Measurements from ENCODE around the gene ZNF107. TPM values are rescaled to one million over a fixed set of nuclear protein-coding genes. Genes with fewer than 3 reads are reported as not detected.

The ZNF107 gene
- total RNA-seq = 10 to 100 TPM; 10.2 to 12.9 (median 10.5) TPM

GRCh38 chr7:64665980-64666662 is at the start of gene ZNF107:
TSS of gene ZNF107 (plus strand) at chr7:64666133. CDS start at chr7:64666283, 150 bp downstream.
- H3K4me3 Mint-ChIP-seq = peak within 1 kb of the TSS; percentile 97

DNA sequence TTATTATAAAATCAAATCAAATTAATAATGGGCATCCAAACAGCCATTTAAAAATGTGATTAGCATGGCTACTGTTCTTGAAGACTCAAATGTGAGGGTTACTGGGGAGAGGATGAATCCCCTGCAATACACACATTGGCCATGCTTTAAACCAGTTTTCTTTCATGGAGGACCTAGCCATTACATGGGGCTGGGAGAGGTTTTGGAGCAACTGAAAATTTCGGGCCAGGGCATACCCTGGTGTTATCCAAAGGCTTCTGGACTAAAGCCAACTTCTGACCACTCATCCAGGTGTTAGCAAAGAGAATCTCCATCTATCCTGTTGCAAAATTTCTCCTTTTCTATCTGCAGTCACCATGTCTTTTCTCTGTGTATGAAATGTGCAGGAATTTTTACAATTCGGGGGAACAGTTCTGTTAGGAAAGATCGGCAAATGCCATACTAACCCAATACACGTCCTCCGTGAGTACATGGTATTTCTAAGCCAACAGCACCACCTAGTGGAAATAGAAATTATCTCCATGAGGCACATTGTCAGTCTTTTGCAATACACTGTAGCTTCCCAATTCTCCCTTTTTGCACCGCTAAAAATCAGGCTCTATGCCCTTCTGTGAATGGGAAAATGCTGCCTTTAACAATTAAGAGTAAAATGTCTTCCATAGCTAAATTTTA is 47.0 kb upstream of the ZNF107 start:
- Mint-ChIP-seq H3K4me3 (no peak overlapping the region), H3K9me3 (peaks cover 11% of the 10 kb centered on the region), H3K4me1 (ENCODE audit: low read depth) (peaks cover 1% of the 10 kb centered on the region), H3K36me3 (ENCODE audit: insufficient read depth) (no peaks in the 10 kb centered on the region), H3K27me3 (ENCODE audit: low read depth) (no peaks in the 10 kb centered on the region)
- DNase-seq (no peak), ATAC-seq (no peak)

More at GRCh38 chr7:64665980-64666662, at the start of gene ZNF107:
- no peaks in the 10 kb centered on the region for H3K27me3 Mint-ChIP-seq (ENCODE audit: low read depth)
- peaks cover 52% of the 10 kb centered on the region for H3K4me1 Mint-ChIP-seq (ENCODE audit: low read depth)
- DNase-seq (peak; percentile 73), ATAC-seq (peak; percentile 99)
- peaks cover 19% of the 10 kb centered on the region for H3K36me3 Mint-ChIP-seq (ENCODE audit: insufficient read depth)
- H3K9me3 Mint-ChIP-seq = peaks cover 6% of the 10 kb centered on the region

DNA sequence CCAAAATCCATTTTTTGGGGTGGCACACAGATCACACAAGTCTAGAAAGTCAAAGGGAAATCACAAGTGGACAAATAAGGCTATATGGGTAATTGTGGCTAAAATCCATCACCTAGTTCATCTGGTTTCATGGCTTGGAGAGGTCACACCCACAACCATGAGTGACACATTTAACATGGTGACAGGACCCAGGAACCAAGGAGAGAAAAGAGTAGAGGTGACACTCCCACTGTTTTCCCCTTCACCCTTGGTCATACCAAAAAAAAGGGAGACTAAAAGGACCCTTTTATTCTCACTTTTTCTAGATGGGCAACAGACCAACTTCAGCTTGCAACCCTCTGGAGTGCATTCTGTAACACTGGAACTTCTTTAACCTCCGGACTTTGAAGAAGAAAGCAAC is 46.2 kb upstream of the ZNF107 start:
- Mint-ChIP-seq H3K9me3 (peaks cover 11% of the 10 kb centered on the region), H3K4me3 (no peak overlapping the region), H3K27me3 (ENCODE audit: low read depth) (no peaks in the 10 kb centered on the region), H3K4me1 (ENCODE audit: low read depth) (peaks cover 1% of the 10 kb centered on the region), H3K36me3 (ENCODE audit: insufficient read depth) (no peaks in the 10 kb centered on the region)
- ATAC-seq (no peak), DNase-seq (no peak)

GRCh38 chr7:64621656-64622055 is 44.3 kb upstream of the ZNF107 start:
- H3K36me3 Mint-ChIP-seq (ENCODE audit: insufficient read depth) = no peaks in the 10 kb centered on the region
- ATAC-seq (no peak), DNase-seq (no peak)
- H3K9me3 Mint-ChIP-seq = peaks cover 11% of the 10 kb centered on the region
- H3K27me3 Mint-ChIP-seq (ENCODE audit: low read depth) = no peaks in the 10 kb centered on the region
- no peak overlapping the region for H3K4me3 Mint-ChIP-seq
- H3K4me1 Mint-ChIP-seq (ENCODE audit: low read depth) = peaks cover 3% of the 10 kb centered on the region

DNA sequence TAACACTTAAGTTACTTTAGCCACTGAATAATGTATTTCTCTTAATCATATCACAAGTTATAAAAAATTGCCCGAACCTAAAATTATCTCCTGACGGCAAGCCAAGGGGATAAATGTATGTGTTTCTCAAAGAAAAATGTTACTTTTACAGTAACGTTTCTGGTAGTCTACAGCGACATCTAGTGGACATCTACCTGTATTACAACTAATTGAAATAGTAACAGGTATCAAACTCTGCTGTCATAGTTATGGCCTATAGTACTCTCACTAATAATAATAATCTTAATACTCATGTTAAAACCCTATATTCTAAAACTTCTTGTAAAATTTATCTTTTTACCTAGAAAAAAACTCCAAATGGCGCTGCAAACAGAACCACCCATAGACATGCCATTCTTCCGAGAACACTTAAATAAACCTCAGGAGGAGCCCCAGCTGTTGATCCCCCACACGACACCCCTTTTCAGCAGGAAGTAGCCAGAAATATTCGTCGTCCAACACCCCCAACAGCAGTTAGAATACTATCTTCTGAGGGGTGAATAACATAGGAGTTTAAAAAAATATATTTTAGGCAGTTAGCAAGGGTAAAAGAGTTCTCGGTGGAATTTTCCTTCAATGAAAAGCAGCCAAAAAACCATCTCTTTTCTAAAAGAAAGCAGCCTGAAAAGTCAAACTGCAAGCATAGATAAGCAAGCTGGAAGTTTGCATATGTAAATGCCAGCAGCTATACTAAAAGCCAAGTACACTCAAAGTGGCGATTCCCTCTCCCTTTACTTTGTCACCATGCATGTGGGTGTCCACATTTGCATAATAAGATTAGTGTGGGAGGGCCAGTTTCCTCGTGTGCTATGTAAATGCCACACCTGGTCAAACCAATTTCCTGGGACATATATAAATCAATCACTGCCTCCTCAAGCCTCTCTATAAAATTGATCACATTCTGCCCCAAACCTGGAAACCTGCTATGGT is 40.5 kb upstream of the ZNF107 start:
- Mint-ChIP-seq H3K36me3 (ENCODE audit: insufficient read depth) (no peaks in the 10 kb centered on the region), H3K9me3 (peaks cover 3% of the 10 kb centered on the region), H3K27me3 (ENCODE audit: low read depth) (no peaks in the 10 kb centered on the region), H3K4me3 (no peak overlapping the region), H3K4me1 (ENCODE audit: low read depth) (peaks cover 1% of the 10 kb centered on the region)
- no peak for DNase-seq
- peak in 1 of 2 donors; percentile 7 for ATAC-seq

- DNase-seq (no peak), ATAC-seq (peak; percentile 50 to 61)
- Mint-ChIP-seq H3K27me3 (ENCODE audit: low read depth) (no peaks in the 10 kb centered on the region), H3K9me3 (peaks cover 3% of the 10 kb centered on the region), H3K4me1 (ENCODE audit: low read depth) (peaks cover 1% of the 10 kb centered on the region), H3K4me3 (no peak overlapping the region), H3K36me3 (ENCODE audit: insufficient read depth) (no peaks in the 10 kb centered on the region)
These were observed 39.9 kb upstream of the ZNF107 start for GRCh38 chr7:64626083-64626469.

- no peaks in the 10 kb centered on the region for H3K27me3 Mint-ChIP-seq (ENCODE audit: low read depth)
- H3K4me1 Mint-ChIP-seq (ENCODE audit: low read depth) = peaks cover 1% of the 10 kb centered on the region
- H3K36me3 Mint-ChIP-seq (ENCODE audit: insufficient read depth) = no peaks in the 10 kb centered on the region
These were observed 39.4 kb upstream of the ZNF107 start for GRCh38 chr7:64626557-64626956.

DNA sequence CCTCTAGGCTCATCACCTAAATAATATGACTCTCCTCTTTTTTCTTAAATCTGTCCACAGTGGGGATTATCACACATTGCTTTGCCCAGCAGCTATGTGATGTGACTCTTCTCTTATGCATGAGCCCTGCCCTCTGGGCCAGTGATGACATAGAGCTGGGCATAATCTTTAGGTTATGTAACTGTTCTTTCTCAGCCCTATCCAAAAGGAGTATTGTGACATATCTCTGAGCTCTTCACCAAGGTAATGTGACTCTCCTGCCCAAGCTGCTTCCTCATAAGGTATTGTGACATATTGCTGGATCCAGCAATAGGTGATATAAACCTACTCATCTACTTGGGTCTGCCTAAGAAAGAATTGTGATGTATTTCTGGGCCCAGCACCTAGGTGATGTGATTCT is 37.7 kb upstream of the ZNF107 start:
- ATAC-seq = no peak
- no peak for DNase-seq
- no peak overlapping the region for H3K4me3 Mint-ChIP-seq
- no peaks in the 10 kb centered on the region for H3K27me3 Mint-ChIP-seq (ENCODE audit: low read depth)
- H3K36me3 Mint-ChIP-seq (ENCODE audit: insufficient read depth) = no peaks in the 10 kb centered on the region
- H3K4me1 Mint-ChIP-seq (ENCODE audit: low read depth) = peaks cover 1% of the 10 kb centered on the region
- no peaks in the 10 kb centered on the region for H3K9me3 Mint-ChIP-seq

More at GRCh38 chr7:64626557-64626956, 39.4 kb upstream of the ZNF107 start:
- ATAC-seq (no peak), DNase-seq (no peak)
- no peak overlapping the region for H3K4me3 Mint-ChIP-seq
- H3K9me3 Mint-ChIP-seq = peaks cover 3% of the 10 kb centered on the region

DNA sequence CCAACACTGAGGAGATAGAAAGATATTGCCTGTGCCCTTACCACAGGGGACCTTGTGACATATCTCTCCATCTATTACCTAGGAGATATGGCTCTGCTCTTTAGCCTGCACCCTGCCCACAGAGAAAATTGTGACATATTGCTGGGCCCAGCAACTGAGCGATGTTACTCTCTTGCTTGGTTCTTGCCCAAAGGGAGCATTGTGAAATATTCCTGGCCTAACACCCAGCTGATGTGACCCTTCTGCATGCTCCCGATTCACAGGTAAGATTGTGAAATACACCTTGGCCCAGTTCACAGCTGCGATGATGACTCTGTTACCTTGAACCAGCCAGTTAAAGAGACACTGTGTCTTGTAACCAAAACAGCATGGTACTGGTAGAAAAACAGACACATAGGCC is 37.2 kb upstream of the ZNF107 start:
- H3K9me3 Mint-ChIP-seq = no peaks in the 10 kb centered on the region
- ATAC-seq (no peak), DNase-seq (no peak)
- H3K36me3 Mint-ChIP-seq (ENCODE audit: insufficient read depth) = no peaks in the 10 kb centered on the region
- H3K4me1 Mint-ChIP-seq (ENCODE audit: low read depth) = peaks cover 1% of the 10 kb centered on the region
- no peaks in the 10 kb centered on the region for H3K27me3 Mint-ChIP-seq (ENCODE audit: low read depth)
- no peak overlapping the region for H3K4me3 Mint-ChIP-seq

DNA sequence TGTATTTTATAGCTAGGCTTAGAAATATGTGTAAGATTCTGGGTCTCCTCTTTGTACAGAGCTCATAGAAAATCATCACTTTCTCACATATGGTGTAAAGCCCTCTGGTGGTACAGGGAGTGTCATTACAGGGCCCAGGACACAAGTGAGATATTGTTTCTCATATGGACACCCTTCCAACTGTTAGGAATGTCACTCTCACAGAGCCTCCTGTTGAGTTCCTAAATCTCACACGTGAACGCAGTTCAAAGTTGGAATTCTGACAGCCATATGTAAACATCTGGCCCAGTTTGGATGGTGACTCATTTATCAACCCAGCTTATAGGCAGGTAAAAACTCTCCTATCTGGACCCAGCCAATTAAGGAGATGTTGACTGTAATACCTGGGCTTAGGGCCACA is 35.4 kb upstream of the ZNF107 start:
- peak in 1 of 2 donors; percentile 32 for ATAC-seq
- no peak for DNase-seq
- H3K27me3 Mint-ChIP-seq (ENCODE audit: low read depth) = no peaks in the 10 kb centered on the region
- no peaks in the 10 kb centered on the region for H3K36me3 Mint-ChIP-seq (ENCODE audit: insufficient read depth)
- no peaks in the 10 kb centered on the region for H3K9me3 Mint-ChIP-seq
- H3K4me3 Mint-ChIP-seq = no peak overlapping the region
- no peaks in the 10 kb centered on the region for H3K4me1 Mint-ChIP-seq (ENCODE audit: low read depth)

GRCh38 chr7:64632029-64632428 is 33.9 kb upstream of the ZNF107 start:
- H3K27me3 Mint-ChIP-seq (ENCODE audit: low read depth) = no peaks in the 10 kb centered on the region
- H3K9me3 Mint-ChIP-seq = no peaks in the 10 kb centered on the region
- no peaks in the 10 kb centered on the region for H3K4me1 Mint-ChIP-seq (ENCODE audit: low read depth)
- no peaks in the 10 kb centered on the region for H3K36me3 Mint-ChIP-seq (ENCODE audit: insufficient read depth)
- no peak overlapping the region for H3K4me3 Mint-ChIP-seq
- ATAC-seq = no peak
- DNase-seq = no peak

GRCh38 chr7:64633401-64633800 is 32.5 kb upstream of the ZNF107 start:
- Mint-ChIP-seq H3K9me3 (no peaks in the 10 kb centered on the region), H3K36me3 (ENCODE audit: insufficient read depth) (no peaks in the 10 kb centered on the region), H3K27me3 (ENCODE audit: low read depth) (no peaks in the 10 kb centered on the region), H3K4me3 (no peak overlapping the region), H3K4me1 (ENCODE audit: low read depth) (no peaks in the 10 kb centered on the region)
- ATAC-seq (no peak), DNase-seq (no peak)

GRCh38 chr7:64634406-64635062 is 31.4 kb upstream of the ZNF107 start:
- ATAC-seq (no peak), DNase-seq (no peak)
- Mint-ChIP-seq H3K4me1 (ENCODE audit: low read depth) (no peaks in the 10 kb centered on the region), H3K4me3 (no peak overlapping the region), H3K9me3 (no peaks in the 10 kb centered on the region), H3K36me3 (ENCODE audit: insufficient read depth) (no peaks in the 10 kb centered on the region), H3K27me3 (ENCODE audit: low read depth) (no peaks in the 10 kb centered on the region)

DNA sequence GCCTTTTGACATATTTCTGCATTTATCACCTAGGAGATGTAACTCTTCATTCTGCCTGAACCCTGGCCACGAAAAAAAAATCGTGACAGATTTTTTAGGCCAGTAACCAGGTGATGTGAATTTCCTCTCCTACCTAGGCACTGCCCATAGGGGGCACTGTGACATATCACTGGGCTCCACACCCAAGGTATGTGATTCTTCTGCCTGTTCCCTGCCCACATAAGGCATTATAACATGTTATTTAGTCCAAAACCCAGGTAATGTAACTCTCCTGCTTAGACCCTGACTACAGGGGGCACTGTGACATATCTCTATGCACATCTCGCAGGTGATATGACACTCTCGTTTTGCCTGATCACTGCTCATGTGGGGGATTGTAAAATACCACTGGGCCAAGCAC is 29.5 kb upstream of the ZNF107 start:
- H3K27me3 Mint-ChIP-seq (ENCODE audit: low read depth) = no peaks in the 10 kb centered on the region
- H3K9me3 Mint-ChIP-seq = no peaks in the 10 kb centered on the region
- no peak overlapping the region for H3K4me3 Mint-ChIP-seq
- DNase-seq (no peak), ATAC-seq (no peak)
- no peaks in the 10 kb centered on the region for H3K4me1 Mint-ChIP-seq (ENCODE audit: low read depth)
- no peaks in the 10 kb centered on the region for H3K36me3 Mint-ChIP-seq (ENCODE audit: insufficient read depth)
